EH (cell line): ENCODE data around the gene ADORA1.
A peak's percentile ranks its signal among the peaks of the same experiment; 100 is the strongest.

ENCODE experiments used
- DNase-seq: peaks from one replicate; pipeline ENCODE4 v3.0.0-alpha.2; 2015; ENCODE audit warnings: low read depth

Gene ADORA1

GRCh38 chr1:203173011-203173555 is 45.6 kb downstream of the ADORA1 start:
- DNase-seq, result no peak

- no peak for DNase-seq
Observed at GRCh38 chr1:203173566-203173965, 46.0 kb downstream of the ADORA1 start.

- DNase-seq, result no peak
Observed at GRCh38 chr1:203174324-203174985, 46.9 kb downstream of the ADORA1 start.

- no peak for DNase-seq
Observed at GRCh38 chr1:203175237-203175826, 47.8 kb downstream of the ADORA1 start, which contains the start of gene MYBPH. Gene MYBPH, minus strand, starts transcription at chr1:203175826. Its CDS starts 71 bp downstream, at chr1:203175755.

GRCh38 chr1:203175827-203176241 is 48.3 kb downstream of the ADORA1 start:
- peak; percentile 22 for DNase-seq

- DNase-seq, result no peak
Observed at GRCh38 chr1:203176273-203177035, 48.9 kb downstream of the ADORA1 start.

GRCh38 chr1:203177036-203177405 is 49.5 kb downstream of the ADORA1 start:
- no peak for DNase-seq

GRCh38 chr1:203177470-203178039 is 50.0 kb downstream of the ADORA1 start:
- peak; percentile 77 for DNase-seq

GRCh38 chr1:203178083-203178482 is 50.6 kb downstream of the ADORA1 start:
- peak; percentile 53 for DNase-seq

GRCh38 chr1:203178821-203179666 is 51.5 kb downstream of the ADORA1 start:
- no peak for DNase-seq

GRCh38 chr1:203179667-203180005 is 52.1 kb downstream of the ADORA1 start:
- DNase-seq, result no peak

- DNase-seq, result no peak
Observed at GRCh38 chr1:203180611-203181330, 53.2 kb downstream of the ADORA1 start.

GRCh38 chr1:203181586-203182386 is 54.3 kb downstream of the ADORA1 start:
- DNase-seq, result no peak

- DNase-seq, result no peak
Observed at GRCh38 chr1:203182387-203182953, 54.9 kb downstream of the ADORA1 start.

GRCh38 chr1:203183828-203184227 is 56.3 kb downstream of the ADORA1 start:
- no peak for DNase-seq

GRCh38 chr1:203184467-203184866 is 56.9 kb downstream of the ADORA1 start:
- no peak for DNase-seq

GRCh38 chr1:203185061-203185461 is 57.5 kb downstream of the ADORA1 start:
- DNase-seq, result no peak

GRCh38 chr1:203185585-203185984 is 58.1 kb downstream of the ADORA1 start:
- DNase-seq, result no peak

GRCh38 chr1:203186091-203186445 is 58.5 kb downstream of the ADORA1 start:
- DNase-seq, result no peak
